ENCODE results near the gene EXOC8. TPM values are rescaled to one million over a fixed set of nuclear protein-coding genes. Genes with fewer than 3 reads are reported as not detected.

The EXOC8 gene
- total RNA-seq, 1 donor from 2014 or later: 15.2 TPM

DNA sequence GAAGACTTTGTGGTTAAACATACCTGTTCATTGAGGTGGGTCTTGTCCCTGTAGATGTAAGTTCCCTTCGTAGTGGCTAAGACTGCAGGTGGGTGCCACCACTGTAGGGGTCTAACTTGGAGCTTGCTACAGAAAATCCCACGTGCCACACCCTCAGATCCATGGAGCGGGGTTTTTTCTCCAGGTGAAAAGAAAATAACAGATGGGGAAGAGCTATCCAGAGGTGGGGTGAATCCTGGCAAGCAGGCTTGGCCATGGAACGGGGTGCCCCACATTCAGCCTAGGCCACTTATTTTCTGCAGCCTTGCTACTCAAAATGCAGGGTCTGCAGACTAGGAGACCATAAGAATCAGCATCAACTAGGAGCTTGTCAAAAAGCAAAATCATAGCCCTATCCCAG lies 24.0 kb downstream of the EXOC8 start:
- Histone ChIP-seq H3K36me3 (ENCODE audit: insufficient read depth, low read length) (no peaks in the 10 kb centered on the region), H3K9ac (ENCODE audit: low read length) (no peak overlapping the region), H3K79me2 (ENCODE audit: insufficient read depth, low read length) (no peaks in the 10 kb centered on the region), H3K4me1 (ENCODE audit: insufficient read depth, low read length) (no peaks in the 10 kb centered on the region), H3K9me3 (ENCODE audit: insufficient read depth, low read depth, low read length) (no peaks in the 10 kb centered on the region), H3K4me3 (ENCODE audit: insufficient read depth, low read depth, low read length) (no peak overlapping the region), H4K20me1 (ENCODE audit: insufficient read depth, low read length) (no peaks in the 10 kb centered on the region), H2AFZ (ENCODE audit: low read depth, low read length) (no peak overlapping the region), H3K4me2 (ENCODE audit: low read length) (no peak overlapping the region), H3K27me3 (ENCODE audit: insufficient read depth, low read length) (no peaks in the 10 kb centered on the region), H3K27ac (ENCODE audit: low read depth, low read length) (no peak overlapping the region)
- no peak for FAIRE-seq
- Mint-ChIP-seq H3K27ac (ENCODE audit: unreplicated experiment) (no peak overlapping the region), H3K4me3 (ENCODE audit: unreplicated experiment) (no peak overlapping the region), H3K36me3 (ENCODE audit: low read depth, unreplicated experiment) (peaks cover 5% of the 10 kb centered on the region), H3K27me3 (ENCODE audit: low read depth, unreplicated experiment) (peaks cover 19% of the 10 kb centered on the region), H3K4me1 (ENCODE audit: low read depth, unreplicated experiment) (no peaks in the 10 kb centered on the region), H3K9me3 (ENCODE audit: unreplicated experiment) (peaks cover 4% of the 10 kb centered on the region)
- no peak for DNase-seq (ENCODE audit: low read depth)
- TF ChIP-seq, protein P1, sequence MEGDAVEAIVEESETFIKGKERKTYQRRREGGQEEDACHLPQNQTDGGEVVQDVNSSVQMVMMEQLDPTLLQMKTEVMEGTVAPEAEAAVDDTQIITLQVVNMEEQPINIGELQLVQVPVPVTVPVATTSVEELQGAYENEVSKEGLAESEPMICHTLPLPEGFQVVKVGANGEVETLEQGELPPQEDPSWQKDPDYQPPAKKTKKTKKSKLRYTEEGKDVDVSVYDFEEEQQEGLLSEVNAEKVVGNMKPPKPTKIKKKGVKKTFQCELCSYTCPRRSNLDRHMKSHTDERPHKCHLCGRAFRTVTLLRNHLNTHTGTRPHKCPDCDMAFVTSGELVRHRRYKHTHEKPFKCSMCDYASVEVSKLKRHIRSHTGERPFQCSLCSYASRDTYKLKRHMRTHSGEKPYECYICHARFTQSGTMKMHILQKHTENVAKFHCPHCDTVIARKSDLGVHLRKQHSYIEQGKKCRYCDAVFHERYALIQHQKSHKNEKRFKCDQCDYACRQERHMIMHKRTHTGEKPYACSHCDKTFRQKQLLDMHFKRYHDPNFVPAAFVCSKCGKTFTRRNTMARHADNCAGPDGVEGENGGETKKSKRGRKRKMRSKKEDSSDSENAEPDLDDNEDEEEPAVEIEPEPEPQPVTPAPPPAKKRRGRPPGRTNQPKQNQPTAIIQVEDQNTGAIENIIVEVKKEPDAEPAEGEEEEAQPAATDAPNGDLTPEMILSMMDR (IDR thresholded peaks at IDR 0.05; ENCODE audit: insufficient read depth, low read depth, low read length): no peak
- TF ChIP-seq EZH2 (IDR thresholded peaks at IDR 0.05; ENCODE audit: insufficient read depth, low read length): no peak

DNA sequence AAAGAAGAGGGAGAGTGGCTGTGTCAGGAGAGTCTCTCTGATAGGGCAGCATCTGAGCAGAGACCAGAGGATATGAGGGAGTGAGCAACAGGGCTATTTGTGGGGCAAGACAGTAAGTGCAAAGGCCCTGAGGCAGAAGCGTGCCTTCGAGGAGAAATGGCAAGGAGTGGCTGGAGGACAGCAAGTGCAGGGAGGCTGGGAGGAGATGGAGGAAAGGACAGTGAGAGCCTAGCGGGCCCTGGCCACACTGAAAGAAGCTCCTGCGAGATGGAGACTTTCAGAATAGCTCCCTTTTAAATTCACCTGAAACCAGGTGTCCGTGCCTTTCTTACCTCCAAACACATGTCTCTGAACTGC lies 25.2 kb downstream of the EXOC8 start:
- Mint-ChIP-seq H3K27ac (ENCODE audit: unreplicated experiment) (no peak overlapping the region), H3K4me1 (ENCODE audit: low read depth, unreplicated experiment) (no peaks in the 10 kb centered on the region)

More for the DNA sequence above, 25.2 kb downstream of the EXOC8 start:
- TF ChIP-seq, protein P1 (IDR thresholded peaks at IDR 0.05; ENCODE audit: insufficient read depth, low read depth, low read length): no peak
- TF ChIP-seq EZH2 (IDR thresholded peaks at IDR 0.05; ENCODE audit: insufficient read depth, low read length): no peak
- H3K9me3 ChIP-seq (ENCODE audit: insufficient read depth, low read depth, low read length): no peaks in the 10 kb centered on the region
- FAIRE-seq (no peak), DNase-seq (ENCODE audit: low read depth) (no peak)
- H3K36me3 ChIP-seq (ENCODE audit: insufficient read depth, low read length): no peaks in the 10 kb centered on the region
- no peak overlapping the region for H2AFZ ChIP-seq (ENCODE audit: low read depth, low read length)
- H3K27ac ChIP-seq (ENCODE audit: low read depth, low read length): no peak overlapping the region
- H3K4me3 ChIP-seq (ENCODE audit: insufficient read depth, low read depth, low read length): no peak overlapping the region
- no peaks in the 10 kb centered on the region for H3K4me1 ChIP-seq (ENCODE audit: insufficient read depth, low read length)
- H3K9me3 Mint-ChIP-seq (ENCODE audit: unreplicated experiment): peaks cover 4% of the 10 kb centered on the region
- H3K36me3 Mint-ChIP-seq (ENCODE audit: low read depth, unreplicated experiment): peaks cover 2% of the 10 kb centered on the region
- peaks cover 19% of the 10 kb centered on the region for H3K27me3 Mint-ChIP-seq (ENCODE audit: low read depth, unreplicated experiment)
- H4K20me1 ChIP-seq (ENCODE audit: insufficient read depth, low read length): no peaks in the 10 kb centered on the region
- H3K4me2 ChIP-seq (ENCODE audit: low read length): no peak overlapping the region
- H3K79me2 ChIP-seq (ENCODE audit: insufficient read depth, low read length): no peaks in the 10 kb centered on the region
- H3K4me3 Mint-ChIP-seq (ENCODE audit: unreplicated experiment): no peak overlapping the region
- H3K9ac ChIP-seq (ENCODE audit: low read length): no peak overlapping the region
- no peaks in the 10 kb centered on the region for H3K27me3 ChIP-seq (ENCODE audit: insufficient read depth, low read length)

Data from astrocyte (in vitro differentiated cells and primary cell).